GM12875 (cell line): ENCODE measurements around the gene PHKA2.

Experiments used
- H3K4me3 ChIP-seq: one replicate; pipeline ENCODE4 v1.5.1; 2011; ENCODE audit warnings: low read depth, low read length, control low read depth
- CTCF ChIP-seq: IDR thresholded peaks from 2 replicates; pipeline ENCODE4 v1.5.1; 2011; ENCODE audit warnings: low read depth, mild to moderate bottlenecking, control low read depth, inconsistent platforms, low read length, moderate library complexity, borderline replicate concordance; ENCODE audit not compliant: insufficient read depth

The PHKA2 gene

GRCh38 chrX:18883234-18883960 lies 100.5 kb downstream of the PHKA2 start:
- no peak overlapping the region for H3K4me3 ChIP-seq
- TF ChIP-seq CTCF, result no peak

GRCh38 chrX:18879144-18879543 lies 104.8 kb downstream of the PHKA2 start:
- H3K4me3 ChIP-seq, result no peak overlapping the region
- no peak for TF ChIP-seq CTCF

GRCh38 chrX:18877469-18877868 lies 106.4 kb downstream of the PHKA2 start:
- TF ChIP-seq CTCF, result no peak
- H3K4me3 ChIP-seq, result no peak overlapping the region

GRCh38 chrX:18875256-18875878 lies 108.5 kb downstream of the PHKA2 start:
- TF ChIP-seq CTCF, result no peak
- no peak overlapping the region for H3K4me3 ChIP-seq

DNA sequence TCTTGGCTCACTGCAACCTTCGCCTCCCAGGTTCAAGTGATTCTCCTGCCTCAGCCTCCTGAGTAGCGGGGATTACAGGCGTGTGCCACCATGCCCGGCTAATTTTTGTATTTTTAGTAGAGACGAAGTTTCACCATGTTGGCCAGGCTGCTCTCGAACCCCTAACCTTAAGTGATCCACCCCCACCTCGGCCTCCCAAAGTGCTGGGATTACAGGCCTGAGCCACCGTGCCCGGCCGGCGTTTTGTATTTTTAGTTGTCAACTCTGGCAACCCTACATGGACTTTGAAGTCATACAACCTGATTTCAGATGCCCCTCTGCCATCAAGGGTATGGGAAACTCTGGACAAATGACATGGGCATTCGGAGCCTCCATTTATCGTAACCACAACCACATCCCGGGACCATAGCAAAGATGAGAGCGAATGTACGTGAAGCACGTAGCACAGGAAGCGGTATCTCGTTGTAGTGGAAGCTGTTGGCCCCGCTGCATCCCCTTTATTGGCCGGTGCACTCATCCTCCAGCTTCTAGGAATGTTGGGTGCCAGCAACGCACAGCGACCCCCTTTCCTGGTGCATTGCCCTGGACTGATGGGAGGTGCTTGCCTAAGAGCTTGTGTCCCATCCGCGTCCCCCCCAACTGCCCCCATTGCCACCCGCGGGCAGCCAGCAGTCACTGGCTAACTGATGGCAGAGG lies 109.2 kb downstream of the PHKA2 start:
- TF ChIP-seq CTCF, result no peak
- no peak overlapping the region for H3K4me3 ChIP-seq

DNA sequence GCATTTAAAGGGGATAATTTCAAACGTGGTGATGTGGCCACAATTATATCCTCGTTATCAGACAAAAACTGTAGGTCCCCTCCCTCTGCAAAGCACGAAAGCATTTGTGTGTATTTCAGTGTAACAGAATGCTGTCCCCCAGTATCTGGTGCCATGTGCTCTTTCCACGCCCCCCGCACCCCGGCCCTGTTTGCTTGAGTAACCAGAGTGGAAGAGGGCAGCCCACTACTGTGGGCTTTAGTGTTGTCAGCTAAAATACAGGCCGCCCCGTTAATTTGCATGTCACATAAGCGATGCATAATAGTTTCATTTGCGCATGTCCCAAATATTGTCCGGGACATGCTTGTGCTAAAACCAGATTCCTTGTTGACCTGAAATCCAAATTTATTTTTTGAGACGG lies 110.1 kb downstream of the PHKA2 start:
- no peak for TF ChIP-seq CTCF
- H3K4me3 ChIP-seq, result no peak overlapping the region
